VCaP (cell line): ENCODE data around the gene CD247.

Experiments
- H3K27ac ChIP-seq: fragments of 450-650 bp; 2 replicates; pipeline ENCODE4 v1.5.1; 2017
- TF ChIP-seq, protein P1 (sequence below): fragments of 450-650 bp; conservative IDR thresholded peaks from 2 replicates; pipeline ENCODE4 v1.5.1; 2017; ENCODE audit warnings: mild to moderate bottlenecking, moderate library complexity

Gene CD247

GRCh38 chr1:167509587-167509986 is 8.7 kb downstream of the CD247 start:
- TF ChIP-seq, protein P1, sequence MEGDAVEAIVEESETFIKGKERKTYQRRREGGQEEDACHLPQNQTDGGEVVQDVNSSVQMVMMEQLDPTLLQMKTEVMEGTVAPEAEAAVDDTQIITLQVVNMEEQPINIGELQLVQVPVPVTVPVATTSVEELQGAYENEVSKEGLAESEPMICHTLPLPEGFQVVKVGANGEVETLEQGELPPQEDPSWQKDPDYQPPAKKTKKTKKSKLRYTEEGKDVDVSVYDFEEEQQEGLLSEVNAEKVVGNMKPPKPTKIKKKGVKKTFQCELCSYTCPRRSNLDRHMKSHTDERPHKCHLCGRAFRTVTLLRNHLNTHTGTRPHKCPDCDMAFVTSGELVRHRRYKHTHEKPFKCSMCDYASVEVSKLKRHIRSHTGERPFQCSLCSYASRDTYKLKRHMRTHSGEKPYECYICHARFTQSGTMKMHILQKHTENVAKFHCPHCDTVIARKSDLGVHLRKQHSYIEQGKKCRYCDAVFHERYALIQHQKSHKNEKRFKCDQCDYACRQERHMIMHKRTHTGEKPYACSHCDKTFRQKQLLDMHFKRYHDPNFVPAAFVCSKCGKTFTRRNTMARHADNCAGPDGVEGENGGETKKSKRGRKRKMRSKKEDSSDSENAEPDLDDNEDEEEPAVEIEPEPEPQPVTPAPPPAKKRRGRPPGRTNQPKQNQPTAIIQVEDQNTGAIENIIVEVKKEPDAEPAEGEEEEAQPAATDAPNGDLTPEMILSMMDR: no peak
- no peak overlapping the region for H3K27ac ChIP-seq

- TF ChIP-seq, protein P1: no peak
- H3K27ac ChIP-seq: no peak overlapping the region
These were observed 10.6 kb downstream of the CD247 start for GRCh38 chr1:167507719-167508118.

DNA sequence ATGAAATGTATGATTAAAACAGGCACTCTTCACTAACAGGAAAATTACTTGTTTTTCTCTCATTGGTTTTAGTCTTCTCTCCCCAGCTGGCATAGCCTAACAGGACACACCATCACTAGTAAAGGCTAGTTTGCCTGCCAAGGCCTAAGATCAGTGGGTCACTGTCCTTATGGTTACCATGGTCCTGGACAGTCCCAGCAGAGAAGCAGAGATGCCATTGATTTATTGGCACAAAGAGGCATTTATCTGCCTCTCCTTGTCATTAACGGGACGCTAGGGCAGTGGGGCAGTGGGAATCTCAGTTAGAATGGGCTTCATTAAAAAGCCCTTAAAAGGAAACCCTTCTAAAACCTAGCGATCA is 13.9 kb downstream of the CD247 start:
- no peak overlapping the region for H3K27ac ChIP-seq
- TF ChIP-seq, protein P1: no peak

DNA sequence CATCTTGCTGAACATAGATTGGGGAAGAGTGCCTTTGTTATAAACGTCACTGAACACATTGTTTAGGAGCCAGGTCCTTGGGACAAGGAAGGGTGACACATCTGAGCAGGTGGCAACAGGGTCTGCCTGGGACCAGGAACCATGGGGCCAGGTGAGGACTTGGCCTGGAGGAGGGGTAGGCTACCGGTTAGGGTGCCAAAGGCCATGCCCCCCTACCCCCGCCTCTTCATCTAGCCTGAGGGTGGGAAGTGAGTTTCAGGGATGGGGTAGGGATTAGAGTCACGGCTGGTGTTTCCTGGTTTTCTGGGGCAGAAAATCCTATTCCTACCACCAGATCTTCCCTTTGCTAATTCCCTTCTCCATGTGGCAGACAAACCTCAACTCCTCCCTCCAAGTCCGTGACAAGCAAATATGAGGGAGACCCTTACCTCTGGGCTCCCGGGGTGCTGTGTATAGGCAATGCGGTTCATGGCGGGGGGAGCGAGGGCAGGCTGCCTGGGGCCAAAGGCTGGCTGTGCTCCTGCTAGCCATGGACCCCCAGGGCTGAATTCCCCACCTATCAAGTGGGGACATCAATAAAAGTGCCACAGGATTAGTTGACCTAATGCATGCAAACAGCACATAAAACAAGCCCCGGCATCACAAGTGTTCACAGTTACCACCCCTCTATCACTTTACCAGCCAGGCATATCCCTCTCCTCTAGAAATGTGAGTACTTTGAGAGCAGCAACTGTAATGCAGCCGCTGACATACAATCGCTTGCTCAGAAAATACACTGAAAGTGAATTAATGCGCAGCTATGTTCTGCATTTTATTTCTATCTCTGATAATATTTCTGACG is 14.5 kb downstream of the CD247 start:
- no peak overlapping the region for H3K27ac ChIP-seq
- TF ChIP-seq, protein P1: no peak

DNA sequence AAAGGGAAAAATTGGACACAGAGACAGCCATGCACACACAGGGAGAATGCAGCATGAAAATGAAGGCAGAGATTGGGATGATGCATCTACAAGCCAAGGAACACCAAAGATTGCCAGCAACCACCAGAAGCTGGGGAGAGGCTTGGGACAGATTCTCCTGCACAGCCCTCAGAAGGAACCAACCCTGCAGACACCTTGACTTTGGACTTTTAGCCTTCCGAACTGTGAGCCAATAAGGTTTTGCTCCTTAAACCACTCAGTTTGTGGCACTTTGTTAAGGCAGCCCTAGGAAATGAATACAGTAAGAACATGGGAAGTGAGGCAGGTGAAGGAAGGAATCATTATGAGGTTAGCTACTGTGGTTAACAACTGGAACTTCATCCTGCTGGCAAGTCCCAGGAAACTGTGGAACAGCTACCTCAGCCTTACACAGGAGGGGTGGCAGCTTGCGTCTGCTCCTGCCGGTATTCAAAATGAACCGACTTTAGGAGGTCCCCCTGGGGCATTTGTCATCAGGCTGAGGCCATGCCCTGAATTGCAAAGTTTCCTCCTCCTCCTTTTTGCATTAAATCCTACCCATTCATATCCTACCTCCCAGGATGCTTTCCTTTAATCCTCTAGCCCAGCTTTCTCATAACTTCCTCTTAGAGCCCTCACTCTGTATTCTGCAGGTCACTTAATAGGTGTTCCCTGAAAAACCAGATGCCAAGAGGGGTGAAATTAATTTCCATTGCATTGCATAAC is 15.4 kb downstream of the CD247 start:
- no peak overlapping the region for H3K27ac ChIP-seq
- TF ChIP-seq, protein P1: no peak

- no peak overlapping the region for H3K27ac ChIP-seq
- TF ChIP-seq, protein P1: no peak
These were observed 16.2 kb downstream of the CD247 start for GRCh38 chr1:167502192-167502551.

- no peak overlapping the region for H3K27ac ChIP-seq
These were observed 16.7 kb downstream of the CD247 start for GRCh38 chr1:167501515-167502191.

More at GRCh38 chr1:167501515-167502191, 16.7 kb downstream of the CD247 start:
- TF ChIP-seq, protein P1: no peak
